Neural cell (in vitro differentiated cells): ENCODE measurements around the gene F5. TPM values are rescaled to one million over a fixed set of nuclear protein-coding genes. Genes with fewer than 3 reads are reported as not detected.

Experiments
- H2AFZ ChIP-seq: fragments of 200-600, 300-800 bp; sonication (generic), shearing (Covaris generic); 2 replicates; pipeline ENCODE4 v1.6.0; 2014; ENCODE audit warnings: low read depth, mild to moderate bottlenecking, antibody characterized with exemption, low read length, moderate library complexity
- H3F3A ChIP-seq: fragments of 200-600 bp; shearing (Covaris generic); 2 replicates; pipeline ENCODE4 v1.6.1; 2016; ENCODE audit warnings: mild to moderate bottlenecking, moderate library complexity, mixed read lengths, antibody characterized with exemption, low read length; ENCODE audit not compliant: insufficient read depth, poor library complexity, severe bottlenecking
- H3K27ac ChIP-seq: fragments of 200-600, 300-800 bp; sonication (generic), shearing (Covaris generic); 2 replicates; pipeline ENCODE4 v1.5.1; 2014; ENCODE audit warnings: mild to moderate bottlenecking, low read length, moderate library complexity
- H3K27me3 ChIP-seq: fragments of 300-800, 200-600 bp; sonication (generic), shearing (Covaris generic); 2 replicates; pipeline ENCODE4 v1.6.0; 2014; ENCODE audit warnings: mild to moderate bottlenecking, low read depth, low read length, moderate library complexity; ENCODE audit not compliant: insufficient read depth
- H3K36me3 ChIP-seq: fragments of 300-800, 200-600 bp; sonication (generic), shearing (Covaris generic); 2 replicates; pipeline ENCODE4 v1.5.1; 2014; ENCODE audit warnings: mild to moderate bottlenecking, antibody characterized with exemption, low read length, moderate library complexity; ENCODE audit not compliant: insufficient read depth
- H3K4me2 ChIP-seq: fragments of 300-800, 200-600 bp; sonication (generic), shearing (Covaris generic); 2 replicates; pipeline ENCODE4 v1.6.0; 2014; ENCODE audit warnings: mild to moderate bottlenecking, low read length
- H3K4me3 ChIP-seq: fragments of 300-800, 200-600 bp; sonication (generic), shearing (Covaris generic); 2 replicates; pipeline ENCODE4 v1.5.1; 2014; ENCODE audit warnings: mild to moderate bottlenecking, low read length, moderate library complexity
- H3K79me2 ChIP-seq: fragments of 200-600 bp; shearing (Covaris generic); replicated peaks from 2 replicates; pipeline ENCODE4 v1.6.0; 2014; ENCODE audit warnings: mild to moderate bottlenecking, low read length, moderate library complexity; ENCODE audit not compliant: insufficient read depth
- H3K9ac ChIP-seq: fragments of 300-800, 200-600 bp; sonication (generic), shearing (Covaris generic); 2 replicates; pipeline ENCODE4 v1.6.1; 2016; ENCODE audit warnings: mild to moderate bottlenecking, low read length, mixed read lengths
- H3K9me2 ChIP-seq: fragments of 200-600 bp; shearing (Covaris generic); 2 replicates; pipeline ENCODE4 v1.6.1; 2016; ENCODE audit warnings: mild to moderate bottlenecking, low read length, mixed read lengths; ENCODE audit not compliant: insufficient read depth
- H3K9me3 ChIP-seq: fragments of 200-600, 300-800 bp; sonication (generic), shearing (Covaris generic); 2 replicates; pipeline ENCODE4 v1.6.1; 2016; ENCODE audit warnings: mild to moderate bottlenecking, mixed run types, low read length, moderate library complexity, mixed read lengths
- H4K20me1 ChIP-seq: fragments of 200-600 bp; shearing (Covaris generic); 2 replicates; pipeline ENCODE4 v1.6.1; 2016; ENCODE audit warnings: mild to moderate bottlenecking, mixed run types; ENCODE audit not compliant: insufficient read depth
- CTCF ChIP-seq: fragments of 450-650 bp; IDR thresholded peaks from 2 replicates; pipeline ENCODE4 v1.5.1; 2014; ENCODE audit warnings: antibody characterized with exemption, mild to moderate bottlenecking, moderate library complexity; ENCODE audit not compliant: poor library complexity, severe bottlenecking
- EP300 ChIP-seq: fragments of 450-650 bp; conservative IDR thresholded peaks from 2 replicates; pipeline ENCODE4 v1.6.1; 2014; ENCODE audit warnings: antibody characterized with exemption, mild to moderate bottlenecking, moderate library complexity; ENCODE audit not compliant: poor library complexity, severe bottlenecking
- EZH2 ChIP-seq: fragments of 200-600, 300-800 bp; shearing (Covaris generic), sonication (generic); IDR thresholded peaks from 2 replicates; pipeline ENCODE4 v1.6.1; 2014; ENCODE audit warnings: antibody characterized with exemption, low read length, borderline replicate concordance, mild to moderate bottlenecking; ENCODE audit not compliant: insufficient read depth, poor library complexity, severe bottlenecking
- MXI1 ChIP-seq: fragments of 450-650 bp; conservative IDR thresholded peaks from 2 replicates; pipeline ENCODE4 v1.6.1; 2014; ENCODE audit warnings: antibody characterized with exemption, mild to moderate bottlenecking; ENCODE audit not compliant: poor library complexity, severe bottlenecking
- POLR2AphosphoS5 ChIP-seq: IDR thresholded peaks from 2 replicates; pipeline ENCODE4 v1.6.1; 2012
- RAD21 ChIP-seq: fragments of 450-650 bp; conservative IDR thresholded peaks from 2 replicates; pipeline ENCODE4 v1.6.1; 2014; ENCODE audit warnings: antibody characterized with exemption, mild to moderate bottlenecking, moderate library complexity
- REST ChIP-seq: IDR thresholded peaks from 2 replicates; pipeline ENCODE4 v1.6.1; 2012; ENCODE audit warnings: borderline replicate concordance
- SMC3 ChIP-seq: fragments of 450-650 bp; conservative IDR thresholded peaks from 2 replicates; pipeline ENCODE4 v1.6.1; 2014; ENCODE audit warnings: antibody characterized with exemption, mild to moderate bottlenecking, moderate library complexity; ENCODE audit not compliant: poor library complexity
- TAF1 ChIP-seq: IDR thresholded peaks from 2 replicates; pipeline ENCODE4 v1.6.1; 2012; ENCODE audit warnings: low read depth
- polyA plus RNA-seq: library from polyadenylated mRNA; depleted of rRNA; stranded (reverse); fragments of >200 nt; gene quantifications from 2 replicates; pipeline ENCODE4 v1.2.3, GENCODE V29; 2014

Gene F5
- polyA plus RNA-seq, 1 donor from 2014 or later: not detected

GRCh38 chr1:169570172-169570574 is 16.1 kb downstream of the F5 start:
- Histone ChIP-seq H3K9me2 (no peaks in the 10 kb centered on the region), H3K36me3 (no peaks in the 10 kb centered on the region), H2AFZ (no peak overlapping the region), H3K4me2 (no peak overlapping the region), H3K27ac (no peak overlapping the region), H4K20me1 (no peaks in the 10 kb centered on the region), H3F3A (no peaks in the 10 kb centered on the region), H3K4me3 (no peak overlapping the region), H3K9me3 (no peaks in the 10 kb centered on the region), H3K9ac (no peak overlapping the region), H3K27me3 (no peaks in the 10 kb centered on the region), H3K79me2 (no peaks in the 10 kb centered on the region)
- no peak for TF ChIP-seq CTCF
- no peak for TF ChIP-seq POLR2AphosphoS5
- no peak for TF ChIP-seq EZH2
- TF ChIP-seq REST: no peak
- TF ChIP-seq RAD21: no peak
- TF ChIP-seq TAF1: no peak
- no peak for TF ChIP-seq MXI1
- no peak for TF ChIP-seq SMC3
- no peak for TF ChIP-seq EP300

- no peaks in the 10 kb centered on the region for H3K79me2 ChIP-seq
- H3K27ac ChIP-seq: no peak overlapping the region
- H3K4me2 ChIP-seq: no peak overlapping the region
- H4K20me1 ChIP-seq: no peaks in the 10 kb centered on the region
- no peak overlapping the region for H3K4me3 ChIP-seq
- H3K36me3 ChIP-seq: no peaks in the 10 kb centered on the region
- H3K9ac ChIP-seq: no peak overlapping the region
- no peaks in the 10 kb centered on the region for H3K9me3 ChIP-seq
- no peaks in the 10 kb centered on the region for H3K9me2 ChIP-seq
- H3F3A ChIP-seq: no peaks in the 10 kb centered on the region
- no peaks in the 10 kb centered on the region for H3K27me3 ChIP-seq
- TF ChIP-seq TAF1 (no peak), SMC3 (no peak), REST (no peak), POLR2AphosphoS5 (no peak), RAD21 (no peak), EP300 (no peak), MXI1 (no peak), CTCF (no peak), EZH2 (no peak)
- H2AFZ ChIP-seq: no peak overlapping the region
Measured at GRCh38 chr1:169568497-169568896, 17.8 kb downstream of the F5 start.
